SK-N-MC (cell line): Measurements from ENCODE around the gene PCBP3.

Source experiments
- DNase-seq: peaks from one replicate; pipeline ENCODE4 v3.0.0-alpha.2; 2011; ENCODE audit warnings: low read depth, low spot score
- H3K27ac ChIP-seq: fragments of 200-600 bp; sonication (generic); 2 replicates; pipeline ENCODE4 v1.5.1; 2016; ENCODE audit warnings: mixed run types
- H3K36me3 ChIP-seq: fragments of 200-600 bp; sonication (generic); 2 replicates; pipeline ENCODE4 v1.6.1; 2017; ENCODE audit warnings: antibody characterized with exemption, low read length, mixed read lengths; ENCODE audit not compliant: insufficient read depth
- H3K4me3 ChIP-seq: fragments of 200-600 bp; sonication (generic); 2 replicates; pipeline ENCODE4 v1.5.1; 2016
- H3K9ac ChIP-seq: fragments of 200-600 bp; sonication (generic); 2 replicates; pipeline ENCODE4 v1.8.0; 2017; ENCODE audit warnings: mixed run types, mixed read lengths; ENCODE audit not compliant: insufficient read length
- H3K9me3 ChIP-seq: fragments of 200-600 bp; sonication (generic); 2 replicates; pipeline ENCODE4 v1.6.1; 2017; ENCODE audit warnings: low read depth, mild to moderate bottlenecking, antibody characterized with exemption, low read length, moderate library complexity, mixed read lengths
- EZH2 ChIP-seq: fragments of 200-600 bp; sonication (generic); IDR thresholded peaks from one replicate; pipeline ENCODE4 v1.6.1; 2017; ENCODE audit warnings: antibody characterized with exemption
- FOXP2 ChIP-seq: optimal IDR thresholded peaks from 2 replicates; pipeline ENCODE3; 2011; ENCODE audit warnings: mild to moderate bottlenecking, moderate library complexity; ENCODE audit not compliant: insufficient read depth; ENCODE audit errors: extremely low read length, control extremely low read depth
- POLR2AphosphoS5 ChIP-seq: IDR thresholded peaks from 2 replicates; pipeline ENCODE4 v1.6.1; 2012; ENCODE audit warnings: mild to moderate bottlenecking, low read depth, low read length, borderline replicate concordance

PCBP3 gene

DNA sequence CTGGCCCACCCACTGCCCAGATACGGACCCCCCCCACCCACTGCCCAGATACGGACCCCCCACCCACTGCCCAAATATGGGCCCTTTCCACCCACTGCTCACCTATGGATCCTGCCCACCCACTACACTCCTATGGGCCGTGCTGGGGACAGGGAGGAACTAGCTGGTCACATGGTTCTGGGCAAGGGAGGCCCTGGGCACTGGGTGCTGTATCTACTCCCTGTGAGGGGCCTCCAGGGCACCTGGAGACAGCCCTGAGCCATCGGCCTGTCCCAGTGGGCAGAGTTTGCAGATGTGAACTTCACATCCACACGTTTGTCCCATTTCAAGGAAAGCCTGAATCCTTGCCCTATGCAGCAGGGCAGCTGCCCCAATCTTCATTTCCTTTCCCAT is 266.6 kb downstream of the PCBP3 start:
- H3K4me3 ChIP-seq, result no peak overlapping the region
- no peaks in the 10 kb centered on the region for H3K36me3 ChIP-seq
- H3K27ac ChIP-seq, result no peak overlapping the region
- H3K9me3 ChIP-seq, result no peaks in the 10 kb centered on the region
- TF ChIP-seq FOXP2 (no peak), EZH2 (no peak), POLR2AphosphoS5 (no peak)
- DNase-seq, result no peak
- H3K9ac ChIP-seq, result no peak overlapping the region

DNA sequence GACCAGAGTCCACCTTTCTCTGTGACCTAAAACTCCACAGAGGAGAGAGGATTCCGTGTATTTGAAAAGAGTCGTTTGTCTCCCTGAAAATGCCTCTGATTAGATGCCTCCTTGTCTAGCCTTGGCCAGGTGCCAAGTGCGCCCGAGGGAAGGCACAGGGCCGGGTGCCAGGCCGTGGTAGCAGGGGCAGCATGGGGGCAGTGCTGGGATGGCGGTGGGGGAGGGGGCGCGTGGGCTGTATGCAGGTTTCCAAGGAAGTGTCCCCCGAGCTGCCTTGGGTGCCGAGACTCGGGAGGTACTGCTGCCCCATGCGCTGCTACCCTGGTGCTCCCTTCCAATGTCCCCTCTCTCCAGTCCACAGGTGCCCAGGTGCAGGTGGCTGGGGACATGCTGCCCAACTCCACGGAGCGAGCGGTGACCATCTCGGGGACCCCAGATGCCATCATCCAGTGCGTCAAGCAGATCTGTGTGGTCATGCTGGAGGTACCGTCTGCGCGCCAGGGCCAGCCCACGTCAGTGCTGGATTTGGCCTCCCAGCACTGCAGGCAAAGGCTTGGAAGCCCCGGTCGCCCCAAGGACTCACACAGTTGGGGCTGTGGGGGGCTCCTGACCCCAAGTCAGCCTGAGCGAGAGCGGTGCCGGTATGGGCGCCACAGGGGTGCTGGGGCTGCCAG is 267.2 kb downstream of the PCBP3 start:
- H3K27ac ChIP-seq, result no peak overlapping the region

DNA sequence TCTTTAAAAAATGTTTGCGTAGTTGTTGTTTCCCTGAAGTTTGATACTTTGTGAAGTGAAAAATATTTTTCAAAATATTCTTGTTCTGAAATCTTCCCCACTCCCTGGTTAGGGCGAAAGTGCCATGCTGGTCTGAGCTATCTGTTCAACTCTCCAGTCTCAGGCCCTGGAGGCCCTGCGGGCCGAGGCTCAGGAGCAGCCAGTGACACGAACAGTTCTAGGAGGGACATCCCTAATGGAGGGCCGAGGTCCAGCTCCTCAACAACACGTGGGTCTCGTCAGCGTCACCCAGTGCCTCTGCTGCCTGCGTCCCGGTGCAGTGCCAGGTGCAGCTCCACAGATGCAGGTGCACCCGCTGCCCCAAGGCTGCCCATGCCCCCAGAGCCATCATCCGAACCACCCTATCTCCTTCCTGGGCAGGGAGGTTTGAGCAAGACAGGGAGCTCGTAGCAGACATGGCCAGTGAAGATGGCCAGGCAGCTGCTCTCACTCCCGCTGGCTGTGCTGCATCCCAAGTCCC is 268.3 kb downstream of the PCBP3 start:
- no peak overlapping the region for H3K4me3 ChIP-seq
- no peak for DNase-seq
- no peaks in the 10 kb centered on the region for H3K36me3 ChIP-seq
- no peaks in the 10 kb centered on the region for H3K9me3 ChIP-seq
- H3K27ac ChIP-seq, result no peak overlapping the region
- TF ChIP-seq POLR2AphosphoS5, result no peak
- TF ChIP-seq FOXP2, result no peak
- TF ChIP-seq EZH2, result no peak
- H3K9ac ChIP-seq, result no peak overlapping the region

More for the DNA sequence above, 267.2 kb downstream of the PCBP3 start:
- Histone ChIP-seq H3K9ac (no peak overlapping the region), H3K36me3 (no peaks in the 10 kb centered on the region), H3K9me3 (no peaks in the 10 kb centered on the region), H3K4me3 (no peak overlapping the region)
- DNase-seq, result no peak
- no peak for TF ChIP-seq FOXP2

DNA sequence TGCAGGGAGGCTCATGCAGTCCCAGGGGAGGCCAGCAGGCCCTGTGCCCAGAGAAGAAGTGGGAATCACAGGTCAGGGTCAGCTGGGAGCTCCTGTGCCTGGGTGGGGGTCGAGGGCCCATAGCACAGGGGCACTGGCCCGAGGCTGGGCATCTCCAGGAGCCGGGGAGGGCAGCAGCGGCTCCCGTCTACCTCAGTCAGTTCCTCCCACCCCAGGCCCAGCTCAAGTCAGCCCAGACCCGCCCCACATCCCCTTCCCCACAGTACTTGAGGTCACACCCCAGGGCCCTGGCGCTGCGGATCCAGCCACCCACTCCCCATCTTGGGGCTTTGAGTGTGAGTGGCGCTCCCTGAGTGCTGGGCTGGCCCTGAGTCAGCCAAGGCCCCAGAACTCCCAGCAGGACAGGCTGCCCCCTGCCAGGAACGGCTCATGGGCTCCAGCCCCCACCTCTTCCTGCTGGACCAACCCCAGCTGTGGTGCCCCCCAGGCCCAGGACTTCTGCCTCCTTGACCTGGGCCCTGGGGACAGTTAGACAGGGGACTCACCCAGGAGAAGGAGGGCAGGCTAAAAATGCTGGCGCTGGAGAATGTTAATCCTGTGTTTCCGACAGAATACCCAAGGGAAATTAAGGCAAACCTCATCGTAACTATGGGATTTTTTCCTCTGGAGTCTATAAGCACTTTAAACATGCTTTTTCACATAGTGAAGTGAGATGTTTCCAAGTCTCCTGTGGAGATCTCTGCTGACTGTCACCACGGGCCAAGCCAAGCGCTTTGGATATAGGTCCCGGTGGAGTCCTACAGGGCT is 269.3 kb downstream of the PCBP3 start:
- no peak overlapping the region for H3K9ac ChIP-seq
- peak; percentile 79 for DNase-seq
- H3K27ac ChIP-seq, result no peak overlapping the region; the same call in 1 of the 2 replicates
- H3K36me3 ChIP-seq, result no peaks in the 10 kb centered on the region
- TF ChIP-seq EZH2, result no peak
- TF ChIP-seq POLR2AphosphoS5, result no peak
- TF ChIP-seq FOXP2, result no peak
- H3K4me3 ChIP-seq, result peak overlapping the region; percentile 52
- no peaks in the 10 kb centered on the region for H3K9me3 ChIP-seq

DNA sequence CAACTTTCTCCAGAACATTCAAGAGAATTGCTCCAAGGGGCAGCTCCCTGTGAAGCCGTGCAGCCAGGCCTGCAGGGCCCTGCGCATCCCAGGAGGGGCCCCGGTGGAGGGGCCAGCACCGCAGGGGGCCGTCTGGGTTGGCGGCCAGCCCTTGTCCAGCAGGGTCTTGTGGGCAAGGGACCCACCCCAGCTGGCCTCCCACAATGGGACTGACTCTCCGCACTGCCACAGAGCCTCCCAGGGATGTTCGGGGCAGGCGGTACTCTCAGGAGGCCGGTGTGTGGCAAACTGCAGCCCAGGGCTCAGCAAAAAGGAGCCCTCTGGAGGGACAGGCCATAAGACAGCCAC is 269.9 kb downstream of the PCBP3 start:
- no peak for DNase-seq
- peak overlapping the region; percentile 52 for H3K4me3 ChIP-seq
- no peak overlapping the region for H3K27ac ChIP-seq
- H3K9me3 ChIP-seq, result no peaks in the 10 kb centered on the region
- no peaks in the 10 kb centered on the region for H3K36me3 ChIP-seq
- no peak for TF ChIP-seq FOXP2
- no peak for TF ChIP-seq POLR2AphosphoS5
- no peak for TF ChIP-seq EZH2
- H3K9ac ChIP-seq, result no peak overlapping the region

DNA sequence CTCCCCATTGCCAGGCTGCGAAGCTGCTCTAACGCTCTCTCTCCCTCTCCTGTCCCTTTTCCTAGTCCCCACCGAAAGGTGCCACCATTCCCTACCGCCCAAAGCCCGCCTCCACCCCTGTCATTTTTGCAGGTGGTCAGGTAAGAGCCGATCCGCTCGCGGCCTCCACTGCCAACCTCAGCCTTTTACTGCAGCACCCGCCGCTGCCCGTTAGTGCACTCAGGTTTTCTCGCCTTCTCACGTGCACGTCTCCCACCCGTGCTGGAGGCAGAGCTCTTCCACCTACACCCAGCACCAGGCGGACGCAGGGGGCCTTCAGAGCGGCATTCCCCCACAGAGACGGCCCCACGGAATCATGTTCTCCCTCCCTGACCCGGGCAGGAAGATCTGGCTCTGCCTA is 270.4 kb downstream of the PCBP3 start:
- TF ChIP-seq POLR2AphosphoS5 (no peak), EZH2 (no peak), FOXP2 (no peak)
- Histone ChIP-seq H3K36me3 (no peaks in the 10 kb centered on the region), H3K9me3 (no peaks in the 10 kb centered on the region), H3K4me3 (no peak overlapping the region), H3K9ac (no peak overlapping the region), H3K27ac (no peak overlapping the region)
- no peak for DNase-seq

DNA sequence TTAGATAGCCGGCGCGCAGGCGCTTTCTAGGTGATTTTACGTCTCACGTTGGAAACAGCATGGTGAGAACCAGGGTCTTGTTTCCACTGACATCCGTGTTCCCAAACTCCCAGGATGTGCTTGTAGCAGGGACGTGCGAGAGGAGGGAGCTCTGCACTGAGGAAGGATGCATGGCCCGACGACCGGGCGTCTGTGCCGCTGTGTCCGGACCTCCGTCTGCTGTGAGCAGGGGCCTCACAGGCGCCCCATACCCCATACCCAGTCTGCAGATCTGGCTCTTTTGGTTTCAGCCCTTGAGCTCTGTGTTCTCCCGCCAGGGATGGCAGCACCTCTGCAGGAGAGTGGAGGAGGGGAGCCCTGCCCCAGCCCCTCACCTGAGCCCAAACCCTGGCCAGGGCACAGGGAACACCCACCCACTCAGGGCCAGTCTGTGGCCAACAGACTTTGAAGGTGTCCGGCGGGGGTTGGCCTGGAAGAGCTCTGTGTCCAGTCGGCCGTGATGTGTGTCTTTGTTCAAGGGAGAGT is 270.9 kb downstream of the PCBP3 start:
- no peak for DNase-seq
- Histone ChIP-seq H3K27ac (no peak overlapping the region), H3K36me3 (no peaks in the 10 kb centered on the region), H3K9me3 (no peaks in the 10 kb centered on the region), H3K9ac (no peak overlapping the region), H3K4me3 (no peak overlapping the region)
- TF ChIP-seq EZH2 (no peak), POLR2AphosphoS5 (no peak), FOXP2 (no peak)

DNA sequence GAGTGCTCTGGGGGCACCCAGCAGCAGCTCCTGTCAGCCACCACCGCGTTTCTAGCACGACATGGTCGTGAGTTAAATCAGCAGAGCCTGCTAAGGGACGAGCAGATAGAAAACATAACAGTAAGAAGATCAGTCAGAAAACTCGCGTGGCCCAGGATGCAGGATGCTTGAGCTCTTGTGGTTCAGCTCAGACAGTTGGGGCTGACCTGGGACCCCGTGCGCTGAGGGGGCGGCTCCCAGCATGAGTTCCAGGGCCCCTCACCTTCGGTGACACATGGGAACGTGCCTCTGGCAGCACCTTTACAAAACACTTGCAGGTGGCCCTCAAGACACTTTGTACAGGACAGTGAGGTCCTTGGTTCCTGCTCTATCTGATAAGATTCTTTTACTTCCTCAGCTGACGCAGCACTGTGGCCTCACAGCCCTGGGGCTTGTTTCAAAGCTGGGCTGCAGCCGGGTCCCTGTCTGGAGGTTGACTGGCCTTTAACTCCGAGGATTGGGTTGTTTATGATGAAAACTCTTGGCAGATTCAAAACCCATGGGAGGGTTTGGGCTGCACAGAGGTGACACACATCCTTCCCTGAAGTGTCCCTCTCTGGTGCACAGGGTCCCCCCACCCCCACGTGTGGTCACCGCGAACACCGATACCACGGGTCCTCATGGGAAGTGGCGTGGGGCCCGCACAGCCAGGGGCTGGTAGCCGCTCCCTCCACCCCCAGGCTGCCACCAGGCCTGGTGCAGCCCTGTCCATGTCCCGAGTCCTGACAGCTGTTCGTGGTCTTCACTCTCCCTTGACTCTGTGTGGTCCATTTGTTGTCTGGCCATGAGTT is 272.7 kb downstream of the PCBP3 start:
- DNase-seq, result no peak
- H3K27ac ChIP-seq, result no peak overlapping the region
- TF ChIP-seq EZH2, result no peak
- TF ChIP-seq FOXP2, result no peak
- TF ChIP-seq POLR2AphosphoS5, result no peak

More for the DNA sequence above, 272.7 kb downstream of the PCBP3 start:
- H3K4me3 ChIP-seq, result no peak overlapping the region
- H3K36me3 ChIP-seq, result no peaks in the 10 kb centered on the region
- no peaks in the 10 kb centered on the region for H3K9me3 ChIP-seq
- no peak overlapping the region for H3K9ac ChIP-seq
